Mesenchymal stem cell (in vitro differentiated cells and primary cell): ENCODE measurements around the gene GPR137C.

ENCODE experiments used
- DNase-seq: peaks from one replicate; pipeline ENCODE4 v3.0.0-alpha.2; 2013
- H2AFZ ChIP-seq: one replicate; pipeline ENCODE4 v1.6.1; 2013; ENCODE audit warnings: low read depth, mild to moderate bottlenecking, control low read depth, inconsistent platforms, low read length, moderate library complexity
- H2AK5ac ChIP-seq: 2 replicates; pipeline ENCODE4 v1.6.1; 2013; ENCODE audit warnings: low read length, moderate library complexity, mild to moderate bottlenecking, inconsistent platforms; ENCODE audit not compliant: severe bottlenecking
- H2BK120ac ChIP-seq: one replicate; pipeline ENCODE4 v1.6.1; 2013; ENCODE audit warnings: low read depth, mild to moderate bottlenecking, inconsistent platforms, low read length, moderate library complexity
- H2BK12ac ChIP-seq, 2 experiments: one replicate each; pipeline ENCODE4 v1.6.1; 2013; ENCODE audit warnings: inconsistent platforms in 2 of 2, low read length in 2 of 2, mild to moderate bottlenecking in 2 of 2, moderate library complexity in 2 of 2, control low read depth in 1 of 2
- H2BK15ac ChIP-seq: one replicate; pipeline ENCODE4 v1.6.1; 2013; ENCODE audit warnings: mild to moderate bottlenecking, low read depth, inconsistent platforms; ENCODE audit not compliant: poor library complexity, severe bottlenecking
- H2BK5ac ChIP-seq: 2 replicates; pipeline ENCODE4 v1.6.1; 2013; ENCODE audit warnings: low read depth, mild to moderate bottlenecking, low read length, control low read depth, inconsistent platforms; ENCODE audit not compliant: poor library complexity, severe bottlenecking
- H3K14ac ChIP-seq, 2 experiments: one replicate each; pipeline ENCODE4 v1.6.1; 2013; ENCODE audit warnings: inconsistent platforms in 2 of 2, low read length in 2 of 2, control low read depth in 1 of 2, mild to moderate bottlenecking in 1 of 2, moderate library complexity in 1 of 2
- H3K18ac ChIP-seq, 2 experiments: one replicate each; pipeline ENCODE4 v1.6.1; 2013; ENCODE audit warnings: inconsistent platforms in 2 of 2, low read length in 2 of 2, control low read depth in 1 of 2, low read depth in 1 of 2, mild to moderate bottlenecking in 1 of 2
- H3K23ac ChIP-seq, 2 experiments: one replicate each; pipeline ENCODE4 v1.6.1; 2013; ENCODE audit warnings: inconsistent platforms in 2 of 2, low read length in 2 of 2, mild to moderate bottlenecking in 2 of 2, moderate library complexity in 2 of 2, control low read depth in 1 of 2
- H3K27ac ChIP-seq: 2 replicates; pipeline ENCODE4 v1.5.1; 2013; ENCODE audit warnings: mild to moderate bottlenecking, moderate library complexity, low read length, control low read depth, inconsistent platforms; ENCODE audit not compliant: poor library complexity, severe bottlenecking
- H3K27me3 ChIP-seq, 2 experiments: 2 replicates each; pipeline versions ENCODE4 v1.6.1 to v1.7.0; 2013; ENCODE audit warnings: low read length in 2 of 2, mild to moderate bottlenecking in 2 of 2, moderate library complexity in 2 of 2, control low read depth in 1 of 2, inconsistent platforms in 1 of 2; ENCODE audit not compliant: control insufficient read depth in 1 of 2, insufficient read depth in 1 of 2
- H3K36me3 ChIP-seq, 2 experiments: 2 replicates each; pipeline versions ENCODE4 v1.6.1 to v1.7.0; 2013; ENCODE audit warnings: low read length in 2 of 2, control low read depth in 1 of 2, inconsistent platforms in 1 of 2, low read depth in 1 of 2, mild to moderate bottlenecking in 1 of 2; ENCODE audit not compliant: insufficient read depth in 2 of 2, control insufficient read depth in 1 of 2
- H3K4ac ChIP-seq, 2 experiments: one replicate each; pipeline ENCODE4 v1.6.1; 2013; ENCODE audit warnings: inconsistent platforms in 2 of 2, low read length in 2 of 2, mild to moderate bottlenecking in 2 of 2, moderate library complexity in 2 of 2, control low read depth in 1 of 2, low read depth in 1 of 2
- H3K4me1 ChIP-seq: 2 replicates; pipeline ENCODE4 v1.6.1; 2013; ENCODE audit warnings: low read depth, low read length, control low read depth; ENCODE audit not compliant: control insufficient read depth, insufficient read depth
- H3K4me2 ChIP-seq: 2 replicates; pipeline ENCODE4 v1.6.1; 2013; ENCODE audit warnings: low read length, mild to moderate bottlenecking, inconsistent platforms; ENCODE audit not compliant: poor library complexity, severe bottlenecking
- H3K4me3 ChIP-seq, 2 experiments: 2 replicates each; pipeline versions ENCODE4 v1.5.1 to v1.7.0; 2013; ENCODE audit warnings: low read length in 2 of 2, mild to moderate bottlenecking in 2 of 2, control low read depth in 1 of 2, low read depth in 1 of 2; ENCODE audit not compliant: insufficient read depth in 1 of 2
- H3K79me1 ChIP-seq: replicated peaks from 2 replicates; pipeline ENCODE4 v1.6.1; 2013; ENCODE audit warnings: mild to moderate bottlenecking, control low read depth, low read length, inconsistent platforms; ENCODE audit not compliant: poor library complexity, severe bottlenecking
- H3K9ac ChIP-seq: 2 replicates; pipeline ENCODE4 v1.7.0; 2013; ENCODE audit warnings: mild to moderate bottlenecking, low read length, moderate library complexity
- H3K9me3 ChIP-seq: 2 replicates; pipeline ENCODE4 v1.7.0; 2013; ENCODE audit warnings: mild to moderate bottlenecking, low read length; ENCODE audit not compliant: control insufficient read depth
- H4K8ac ChIP-seq: one replicate; pipeline ENCODE4 v1.6.1; 2013; ENCODE audit warnings: inconsistent platforms, mild to moderate bottlenecking, low read length, moderate library complexity
- H4K91ac ChIP-seq: one replicate; pipeline ENCODE4 v1.6.1; 2013; ENCODE audit warnings: mild to moderate bottlenecking, low read length, inconsistent platforms
- WGBS: methylation state at CpG from one replicate; pipeline ENCODE4 v1.1.7; 2013; ENCODE audit warnings: mixed read lengths; 5-methylcytosine and 5-hydroxymethylcytosine counted together

Gene GPR137C

DNA sequence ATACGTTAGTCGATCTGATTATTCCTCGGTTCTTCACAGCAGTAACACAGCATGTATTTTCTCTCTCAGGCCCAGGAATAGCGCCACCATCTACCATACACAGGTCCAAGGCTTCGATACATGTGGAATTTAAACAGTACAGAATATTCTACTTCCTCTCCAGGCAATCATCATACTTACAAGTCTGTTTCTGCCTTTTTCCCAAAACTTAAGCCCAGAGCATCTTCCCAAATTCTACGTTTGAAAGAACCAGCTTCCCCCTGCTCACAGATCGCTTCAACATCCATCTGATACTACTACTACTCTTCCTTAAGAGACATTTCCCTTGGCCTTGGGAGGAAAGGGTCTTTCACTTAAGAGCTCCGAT, 957 bp upstream of the GPR137C start:
- Histone ChIP-seq H3K23ac (no peak overlapping the region), H4K91ac (no peak overlapping the region), H3K4ac (no peak overlapping the region), H3K18ac (no peak overlapping the region), H2BK15ac (no peak overlapping the region), H2AFZ (peak overlapping the region; percentile 93), H3K36me3 (no peaks in the 10 kb centered on the region), H3K9ac (peak overlapping the region; percentile 87), H3K4me1 (peaks cover 4% of the 10 kb centered on the region), H2BK120ac (no peak overlapping the region), H3K27ac (no peak overlapping the region), H4K8ac (no peak overlapping the region), H3K4me2 (peak overlapping the region; percentile 85), H3K9me3 (no peaks in the 10 kb centered on the region), H3K4me3 (peak overlapping the region; percentile 74 to 94), H3K27me3 (no peaks in the 10 kb centered on the region), H3K14ac (no peak overlapping the region), H3K79me1 (peaks cover 13% of the 10 kb centered on the region), H2AK5ac (no peak overlapping the region), H2BK12ac (no peak overlapping the region), H2BK5ac (no peak overlapping the region)
- 8% methylated on average over 8 of the region's 8 CpGs for WGBS
- peak; percentile 55 for DNase-seq

- Histone ChIP-seq H3K14ac (peak overlapping the region in 1 of 2 experiments; percentile 76), H3K4me3 (peak overlapping the region; percentile 81 to 94), H3K4ac (no peak overlapping the region), H3K79me1 (peaks cover 12% of the 10 kb centered on the region), H4K8ac (peak overlapping the region; percentile 80), H3K4me1 (peaks cover 4% of the 10 kb centered on the region), H2AK5ac (no peak overlapping the region), H2BK12ac (peak overlapping the region in 1 of 2 experiments; percentile 19), H3K27me3 (no peaks in the 10 kb centered on the region), H3K36me3 (no peaks in the 10 kb centered on the region), H2BK5ac (no peak overlapping the region), H3K27ac (no peak overlapping the region), H3K4me2 (peak overlapping the region; percentile 96), H3K18ac (peak overlapping the region in 1 of 2 experiments; percentile 46), H3K9me3 (no peaks in the 10 kb centered on the region), H2AFZ (peak overlapping the region; percentile 55), H2BK15ac (peak overlapping the region; percentile 23), H3K9ac (peak overlapping the region; percentile 75), H2BK120ac (no peak overlapping the region), H3K23ac (peak overlapping the region in 1 of 2 experiments; percentile 90), H4K91ac (no peak overlapping the region)
- 2% methylated on average over 59 of the region's 69 CpGs for WGBS
- peak; percentile 30 for DNase-seq
Observed at GRCh38 chr14:52553002-52553670, 500 bp downstream of the GPR137C start.

DNA sequence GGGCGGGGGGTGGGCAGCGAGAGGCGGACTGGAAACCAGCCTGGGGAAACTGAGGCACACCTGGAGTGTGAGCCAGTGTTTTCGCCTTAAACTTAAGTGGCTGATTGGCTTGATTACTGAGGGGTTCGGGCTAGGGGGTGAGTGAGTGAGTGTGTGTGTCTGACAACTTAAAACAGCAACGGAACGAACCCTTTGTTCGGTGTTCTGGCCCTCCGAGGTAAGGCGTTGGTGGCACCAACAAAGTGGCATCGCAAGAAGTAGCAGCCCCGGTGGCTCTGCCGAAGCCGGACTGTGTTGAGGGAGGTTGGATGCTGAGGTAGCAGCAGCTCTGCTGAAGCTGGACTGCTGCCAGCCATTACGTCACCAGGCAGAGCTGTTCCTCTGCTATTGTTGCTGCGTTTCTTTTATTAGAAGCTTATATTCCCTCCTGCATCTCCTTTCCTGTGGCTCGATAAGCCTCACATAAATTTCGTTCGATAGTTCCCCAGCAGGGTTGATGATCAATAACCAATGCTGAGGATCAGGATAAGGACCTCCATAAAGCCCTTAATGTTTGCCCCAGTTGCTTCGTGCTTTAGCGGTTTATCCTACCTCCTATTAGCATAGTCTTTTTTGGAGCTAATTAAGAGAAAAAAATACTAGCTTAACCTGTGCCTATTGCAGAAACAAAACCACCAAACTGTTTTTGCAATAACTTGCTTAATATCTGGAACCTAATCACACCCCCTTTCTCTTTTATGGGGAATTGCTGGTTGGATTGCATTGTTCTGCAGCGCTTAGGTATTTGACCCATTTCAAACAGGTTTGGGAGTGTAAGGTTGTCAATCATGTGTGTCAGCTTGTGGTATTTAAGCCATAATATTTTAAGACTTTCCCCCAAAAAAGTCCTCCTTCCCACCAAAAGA, 1.3 kb downstream of the GPR137C start:
- Histone ChIP-seq H3K4me2 (peak overlapping the region; percentile 96), H3K18ac (no peak overlapping the region), H3K23ac (no peak overlapping the region), H2BK15ac (peak overlapping the region; percentile 23), H3K27me3 (no peaks in the 10 kb centered on the region), H3K79me1 (peaks cover 9% of the 10 kb centered on the region), H3K9me3 (no peaks in the 10 kb centered on the region), H4K8ac (peak overlapping the region; percentile 80), H2BK12ac (no peak overlapping the region), H3K4ac (no peak overlapping the region), H3K14ac (no peak overlapping the region), H3K9ac (peak overlapping the region; percentile 75), H3K4me1 (peaks cover 4% of the 10 kb centered on the region), H4K91ac (no peak overlapping the region), H2BK5ac (no peak overlapping the region), H2AK5ac (no peak overlapping the region), H3K36me3 (no peaks in the 10 kb centered on the region), H2BK120ac (no peak overlapping the region), H2AFZ (no peak overlapping the region), H3K27ac (no peak overlapping the region), H3K4me3 (peak overlapping the region; percentile 81 to 94)
- peak; percentile 84 for DNase-seq
- under 1% methylated on average over 19 of the region's 22 CpGs for WGBS

- H3K4me1 ChIP-seq = peaks cover 2% of the 10 kb centered on the region
- H2BK120ac ChIP-seq = no peak overlapping the region
- H3K4ac ChIP-seq = no peak overlapping the region
- no peak overlapping the region for H3K27ac ChIP-seq
- H3K27me3 ChIP-seq = no peaks in the 10 kb centered on the region
- no peak overlapping the region for H2BK12ac ChIP-seq
- H3K36me3 ChIP-seq = no peaks in the 10 kb centered on the region
- no peaks in the 10 kb centered on the region for H3K9me3 ChIP-seq
- H2AK5ac ChIP-seq = no peak overlapping the region
- no peak overlapping the region for H2BK15ac ChIP-seq
- H3K18ac ChIP-seq = no peak overlapping the region
- no peak overlapping the region for H3K14ac ChIP-seq
- no peak for DNase-seq
- H3K4me2 ChIP-seq = no peak overlapping the region
- H3K4me3 ChIP-seq = no peak overlapping the region
- WGBS = 100% methylated on average over 2 of the region's 2 CpGs
- H4K8ac ChIP-seq = no peak overlapping the region
- no peak overlapping the region for H3K23ac ChIP-seq
- H4K91ac ChIP-seq = no peak overlapping the region
- H2AFZ ChIP-seq = no peak overlapping the region
- H3K79me1 ChIP-seq = no peaks in the 10 kb centered on the region
- H2BK5ac ChIP-seq = no peak overlapping the region
- H3K9ac ChIP-seq = no peak overlapping the region
Observed at GRCh38 chr14:52558688-52559087, 6.1 kb downstream of the GPR137C start.
